Nephron (organoid): ENCODE measurements around the gene ATP6V1F.

Experiments used
- H3K27ac Mint-ChIP-seq, 3 experiments: 2 replicates each; pipeline ENCODE4 v1.8.0; 2020; ENCODE audit warnings: mixed read lengths in 3 of 3, mild to moderate bottlenecking in 2 of 3, moderate library complexity in 1 of 3
- H3K27me3 Mint-ChIP-seq: 2 replicates; pipeline ENCODE4 v1.8.0; 2021; ENCODE audit warnings: low read depth, mild to moderate bottlenecking, moderate library complexity, mixed read lengths
- H3K36me3 Mint-ChIP-seq: 2 replicates; pipeline ENCODE4 v1.8.0; 2020; ENCODE audit warnings: low read depth, mixed read lengths
- H3K4me1 Mint-ChIP-seq: 2 replicates; pipeline ENCODE4 v1.8.0; 2020; ENCODE audit warnings: mixed read lengths
- H3K4me3 Mint-ChIP-seq, 3 experiments: 2 replicates each; pipeline ENCODE4 v1.8.0; 2020; ENCODE audit warnings: mild to moderate bottlenecking in 3 of 3, mixed read lengths in 3 of 3, moderate library complexity in 2 of 3
- H3K9me3 Mint-ChIP-seq: 2 replicates; pipeline ENCODE4 v1.8.0; 2020; ENCODE audit warnings: mixed read lengths
- CTCF ChIP-seq, 3 experiments: fragments of 200-600 bp; sonication (generic); IDR thresholded peaks; one replicate each; pipeline ENCODE4 v1.5.0; 2021; ENCODE audit warnings: antibody characterized with exemption in 3 of 3; ENCODE audit not compliant: unreplicated experiment in 3 of 3

The ATP6V1F gene

GRCh38 chr7:128876586-128876977 is 13.9 kb downstream of the ATP6V1F start:
- no peak for TF ChIP-seq CTCF (IDR thresholded peaks at IDR 0.05; ENCODE audit: unreplicated experiment in 3 of 3)
- Mint-ChIP-seq H3K27me3 (peaks cover 3% of the 10 kb centered on the region), H3K36me3 (no peaks in the 10 kb centered on the region), H3K4me1 (peaks cover 6% of the 10 kb centered on the region), H3K9me3 (no peaks in the 10 kb centered on the region), H3K27ac (no peak overlapping the region), H3K4me3 (no peak overlapping the region)

GRCh38 chr7:128876978-128877755 is 14.5 kb downstream of the ATP6V1F start:
- no peak overlapping the region for H3K4me3 Mint-ChIP-seq
- no peak for TF ChIP-seq CTCF (IDR thresholded peaks at IDR 0.05; ENCODE audit: unreplicated experiment in 3 of 3)
- H3K36me3 Mint-ChIP-seq = no peaks in the 10 kb centered on the region
- H3K27ac Mint-ChIP-seq = no peak overlapping the region
- peaks cover under 1% of the 10 kb centered on the region for H3K4me1 Mint-ChIP-seq
- peaks cover 3% of the 10 kb centered on the region for H3K27me3 Mint-ChIP-seq
- no peaks in the 10 kb centered on the region for H3K9me3 Mint-ChIP-seq

GRCh38 chr7:128877756-128878120 is 15.1 kb downstream of the ATP6V1F start:
- TF ChIP-seq CTCF (IDR thresholded peaks at IDR 0.05; ENCODE audit: unreplicated experiment in 3 of 3) = no peak
- Mint-ChIP-seq H3K4me3 (no peak overlapping the region), H3K36me3 (no peaks in the 10 kb centered on the region), H3K27me3 (peaks cover 3% of the 10 kb centered on the region), H3K9me3 (no peaks in the 10 kb centered on the region), H3K27ac (no peak overlapping the region), H3K4me1 (no peaks in the 10 kb centered on the region)

- peaks cover 2% of the 10 kb centered on the region for H3K4me1 Mint-ChIP-seq
- no peaks in the 10 kb centered on the region for H3K9me3 Mint-ChIP-seq
- peaks cover 3% of the 10 kb centered on the region for H3K27me3 Mint-ChIP-seq
- no peaks in the 10 kb centered on the region for H3K36me3 Mint-ChIP-seq
- H3K4me3 Mint-ChIP-seq = no peak overlapping the region
- no peak overlapping the region for H3K27ac Mint-ChIP-seq
- TF ChIP-seq CTCF (IDR thresholded peaks at IDR 0.05; ENCODE audit: unreplicated experiment in 3 of 3) = no peak
Observed at GRCh38 chr7:128878226-128879105, 15.8 kb downstream of the ATP6V1F start.

- H3K27me3 Mint-ChIP-seq = peaks cover 3% of the 10 kb centered on the region
- TF ChIP-seq CTCF (IDR thresholded peaks at IDR 0.05; ENCODE audit: unreplicated experiment in 3 of 3) = no peak
- H3K27ac Mint-ChIP-seq = no peak overlapping the region
- no peaks in the 10 kb centered on the region for H3K9me3 Mint-ChIP-seq
- H3K4me3 Mint-ChIP-seq = no peak overlapping the region
- H3K36me3 Mint-ChIP-seq = no peaks in the 10 kb centered on the region
- peaks cover 4% of the 10 kb centered on the region for H3K4me1 Mint-ChIP-seq
Observed at GRCh38 chr7:128879461-128879938, 16.8 kb downstream of the ATP6V1F start.
